Sigmoid colon (tissue), 4 donors: ENCODE results near the gene BCL7A.

Experiments
- CTCF ChIP-seq, 4 experiments: fragments of 450-650 bp in 3 of 4; fragments of 200-600 bp in 1 of 4; IDR thresholded peaks; one replicate each; pipeline ENCODE4 v1.5.1; 2016 to 2019; ENCODE audit warnings: antibody characterized with exemption in 4 of 4, mild to moderate bottlenecking in 3 of 4, moderate library complexity in 2 of 4
- EP300 ChIP-seq, 4 donors: sonication (generic); formaldehyde crosslinking; IDR thresholded peaks; one replicate each; pipeline ENCODE4 v1.6.1; 2017; ENCODE audit warnings: antibody characterized with exemption in 4 of 4
- POLR2A ChIP-seq, 2 donors: fragments of 450-650 bp; IDR thresholded peaks; one replicate each; pipeline ENCODE4 v1.6.1; 2016; ENCODE audit warnings: antibody characterized with exemption in 2 of 2, mild to moderate bottlenecking in 2 of 2, moderate library complexity in 2 of 2

GRCh38 chr12:122028905-122029560 lies 7.3 kb downstream of the BCL7A start:
- TF ChIP-seq CTCF (IDR thresholded peaks at IDR 0.05) (no peak), POLR2A (IDR thresholded peaks at IDR 0.05) (no peak), EP300 (IDR thresholded peaks at IDR 0.05) (no peak)
